Measurements from ENCODE around the gene NME7.

Gene NME7

DNA sequence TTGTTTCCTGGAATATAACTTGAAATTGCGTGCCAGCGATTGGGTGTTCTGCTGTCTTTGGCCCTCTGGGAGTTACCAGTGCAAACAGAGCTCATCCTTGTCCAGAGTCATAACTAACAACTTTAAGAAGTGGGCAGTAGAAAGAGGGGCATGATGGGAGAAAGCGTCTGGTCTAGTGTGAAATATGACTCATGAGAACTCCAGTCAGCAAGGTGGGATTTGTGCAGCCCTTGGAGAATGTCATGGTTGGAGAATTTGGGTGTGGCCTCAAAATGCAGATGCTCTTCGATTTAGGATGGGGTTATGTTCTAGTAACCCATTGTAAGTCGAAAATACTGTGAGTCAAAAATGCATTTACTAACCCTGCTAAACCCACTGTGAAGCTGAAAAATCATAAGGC is 248.2 kb downstream of the NME7 start:
- Histone ChIP-seq H3K9ac (ENCODE audit: low read depth, low read length, poor library complexity, severe bottlenecking) (no peak overlapping the region), H3K9me3 (ENCODE audit: insufficient read depth, low read depth, low read length) (no peaks in the 10 kb centered on the region), H3K36me3 (ENCODE audit: insufficient read depth, low read length) (no peaks in the 10 kb centered on the region), H3K9me2 (replicated peaks; ENCODE audit: low read depth, low read length) (no peaks in the 10 kb centered on the region), H4K20me1 (ENCODE audit: insufficient read depth, low read length, poor library complexity, severe bottlenecking) (no peaks in the 10 kb centered on the region), H3K4me3 (ENCODE audit: low read length, poor library complexity, severe bottlenecking) (no peak overlapping the region), H2AFZ (ENCODE audit: low read length) (no peak overlapping the region), H3F3A (ENCODE audit: low read depth) (no peaks in the 10 kb centered on the region), H3K4me1 (ENCODE audit: insufficient read depth, low read length, poor library complexity, severe bottlenecking) (peaks cover 5% of the 10 kb centered on the region), H3K79me2 (ENCODE audit: insufficient read depth, low read length) (no peaks in the 10 kb centered on the region), H3K4me2 (ENCODE audit: low read depth, low read length, poor library complexity, severe bottlenecking) (no peak overlapping the region), H3K27me3 (ENCODE audit: insufficient read depth, low read length, poor library complexity, severe bottlenecking) (no peaks in the 10 kb centered on the region)
- TF ChIP-seq EZH2phosphoT487 (IDR thresholded peaks at IDR 0.05; ENCODE audit: borderline replicate concordance): no peak
- TF ChIP-seq, protein P1, sequence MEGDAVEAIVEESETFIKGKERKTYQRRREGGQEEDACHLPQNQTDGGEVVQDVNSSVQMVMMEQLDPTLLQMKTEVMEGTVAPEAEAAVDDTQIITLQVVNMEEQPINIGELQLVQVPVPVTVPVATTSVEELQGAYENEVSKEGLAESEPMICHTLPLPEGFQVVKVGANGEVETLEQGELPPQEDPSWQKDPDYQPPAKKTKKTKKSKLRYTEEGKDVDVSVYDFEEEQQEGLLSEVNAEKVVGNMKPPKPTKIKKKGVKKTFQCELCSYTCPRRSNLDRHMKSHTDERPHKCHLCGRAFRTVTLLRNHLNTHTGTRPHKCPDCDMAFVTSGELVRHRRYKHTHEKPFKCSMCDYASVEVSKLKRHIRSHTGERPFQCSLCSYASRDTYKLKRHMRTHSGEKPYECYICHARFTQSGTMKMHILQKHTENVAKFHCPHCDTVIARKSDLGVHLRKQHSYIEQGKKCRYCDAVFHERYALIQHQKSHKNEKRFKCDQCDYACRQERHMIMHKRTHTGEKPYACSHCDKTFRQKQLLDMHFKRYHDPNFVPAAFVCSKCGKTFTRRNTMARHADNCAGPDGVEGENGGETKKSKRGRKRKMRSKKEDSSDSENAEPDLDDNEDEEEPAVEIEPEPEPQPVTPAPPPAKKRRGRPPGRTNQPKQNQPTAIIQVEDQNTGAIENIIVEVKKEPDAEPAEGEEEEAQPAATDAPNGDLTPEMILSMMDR (conservative IDR thresholded peaks at IDR 0.05; ENCODE audit: low read length): no peak

DNA sequence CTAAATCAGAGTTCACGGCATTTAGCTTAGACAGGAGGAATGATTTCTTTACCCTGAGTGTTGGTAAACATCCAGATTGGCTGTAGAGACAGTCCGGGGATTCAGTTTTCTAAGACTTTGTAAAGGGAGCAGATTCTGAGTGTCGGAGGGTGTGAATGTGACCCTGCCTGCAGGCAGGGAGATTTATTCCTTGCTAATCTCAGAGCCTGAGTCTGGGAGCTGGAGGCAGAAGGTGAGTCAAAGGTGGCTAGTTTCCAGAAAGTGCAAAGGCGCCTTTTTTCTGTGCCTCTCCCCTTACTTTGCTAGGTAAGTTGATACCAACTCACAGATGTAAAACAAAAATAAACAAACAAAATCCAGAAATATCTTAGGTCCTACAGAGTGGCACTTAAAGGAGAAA is 249.4 kb downstream of the NME7 start:
- Histone ChIP-seq H3K9me2 (replicated peaks; ENCODE audit: low read depth, low read length) (no peaks in the 10 kb centered on the region), H3K36me3 (ENCODE audit: insufficient read depth, low read length) (no peaks in the 10 kb centered on the region), H3K9ac (ENCODE audit: low read depth, low read length, poor library complexity, severe bottlenecking) (no peak overlapping the region), H3K4me3 (ENCODE audit: low read length, poor library complexity, severe bottlenecking) (no peak overlapping the region), H3K9me3 (ENCODE audit: insufficient read depth, low read depth, low read length) (no peaks in the 10 kb centered on the region), H3K4me2 (ENCODE audit: low read depth, low read length, poor library complexity, severe bottlenecking) (no peak overlapping the region), H4K20me1 (ENCODE audit: insufficient read depth, low read length, poor library complexity, severe bottlenecking) (no peaks in the 10 kb centered on the region), H2AFZ (ENCODE audit: low read length) (no peak overlapping the region), H3F3A (ENCODE audit: low read depth) (no peaks in the 10 kb centered on the region), H3K27me3 (ENCODE audit: insufficient read depth, low read length, poor library complexity, severe bottlenecking) (no peaks in the 10 kb centered on the region), H3K4me1 (ENCODE audit: insufficient read depth, low read length, poor library complexity, severe bottlenecking) (peaks cover 5% of the 10 kb centered on the region), H3K79me2 (ENCODE audit: insufficient read depth, low read length) (no peaks in the 10 kb centered on the region)
- TF ChIP-seq, protein P1 (conservative IDR thresholded peaks at IDR 0.05; ENCODE audit: low read length): no peak
- TF ChIP-seq EZH2phosphoT487 (IDR thresholded peaks at IDR 0.05; ENCODE audit: borderline replicate concordance): no peak

DNA sequence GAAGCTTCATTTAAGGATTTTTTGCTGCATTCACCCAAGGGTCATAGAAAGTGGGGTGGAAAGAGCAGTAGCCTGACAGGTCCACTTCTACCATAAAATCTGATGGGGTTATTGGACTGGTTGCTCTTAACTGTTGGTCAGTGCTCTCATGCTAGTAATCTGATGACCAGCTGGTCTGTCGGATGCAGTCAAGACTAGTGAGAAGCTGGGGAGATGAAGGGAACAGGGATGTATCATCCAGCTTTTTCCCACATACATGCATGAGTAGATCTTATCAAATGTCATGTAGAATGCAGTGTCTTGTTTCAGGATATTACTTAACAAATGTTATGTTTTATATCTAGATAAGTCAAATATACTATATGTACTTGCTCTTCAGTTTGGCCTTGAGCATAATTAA is 250.0 kb downstream of the NME7 start:
- Histone ChIP-seq H3K36me3 (ENCODE audit: insufficient read depth, low read length) (no peaks in the 10 kb centered on the region), H3K4me3 (ENCODE audit: low read length, poor library complexity, severe bottlenecking) (no peak overlapping the region)

More for the DNA sequence above, 250.0 kb downstream of the NME7 start:
- Histone ChIP-seq H3K9me2 (replicated peaks; ENCODE audit: low read depth, low read length) (no peaks in the 10 kb centered on the region), H3K79me2 (ENCODE audit: insufficient read depth, low read length) (no peaks in the 10 kb centered on the region), H3K4me2 (ENCODE audit: low read depth, low read length, poor library complexity, severe bottlenecking) (no peak overlapping the region), H3K9ac (ENCODE audit: low read depth, low read length, poor library complexity, severe bottlenecking) (no peak overlapping the region), H2AFZ (ENCODE audit: low read length) (no peak overlapping the region), H3K4me1 (ENCODE audit: insufficient read depth, low read length, poor library complexity, severe bottlenecking) (peaks cover 5% of the 10 kb centered on the region), H3K9me3 (ENCODE audit: insufficient read depth, low read depth, low read length) (no peaks in the 10 kb centered on the region), H3K27me3 (ENCODE audit: insufficient read depth, low read length, poor library complexity, severe bottlenecking) (no peaks in the 10 kb centered on the region), H4K20me1 (ENCODE audit: insufficient read depth, low read length, poor library complexity, severe bottlenecking) (no peaks in the 10 kb centered on the region), H3F3A (ENCODE audit: low read depth) (no peaks in the 10 kb centered on the region)
- TF ChIP-seq, protein P1 (conservative IDR thresholded peaks at IDR 0.05; ENCODE audit: low read length): no peak
- TF ChIP-seq EZH2phosphoT487 (IDR thresholded peaks at IDR 0.05; ENCODE audit: borderline replicate concordance): no peak

All from Loucy (cell line).